HEK293 (cell line): ENCODE results near the gene NAT14.

ENCODE experiments used
- EGR2 ChIP-seq: fragments of 450-650 bp; formaldehyde crosslinking; IDR thresholded peaks from 2 replicates; pipeline ENCODE4 v1.5.1; 2016; ENCODE audit warnings: low read depth, missing biosample characterization, missing genetic modification characterization
- GFI1B ChIP-seq: fragments of 450-650 bp; formaldehyde crosslinking; IDR thresholded peaks from 2 replicates; pipeline ENCODE4 v1.5.1; 2016; ENCODE audit warnings: missing biosample characterization, missing genetic modification characterization
- HOXD13 ChIP-seq: sonication (generic); formaldehyde crosslinking; IDR thresholded peaks from 2 replicates; pipeline ENCODE4 v1.8.0; 2022; ENCODE audit warnings: missing genetic modification reagents, borderline replicate concordance
- KLF10 ChIP-seq: fragments of 450-650 bp; IDR thresholded peaks from 2 replicates; pipeline ENCODE4 v1.5.1; 2018; ENCODE audit warnings: missing biosample characterization, mild to moderate bottlenecking, missing genetic modification characterization
- MEIS1 ChIP-seq: sonication (generic); formaldehyde crosslinking; IDR thresholded peaks from 2 replicates; pipeline ENCODE4 v1.8.1; 2022; ENCODE audit warnings: missing genetic modification reagents, mild to moderate bottlenecking, borderline replicate concordance
- RBAK ChIP-seq: fragments of 450-650 bp; formaldehyde crosslinking; IDR thresholded peaks from 2 replicates; pipeline ENCODE4 v1.5.1; 2016; ENCODE audit warnings: missing biosample characterization, missing genetic modification characterization
- SETDB1 ChIP-seq: IDR thresholded peaks from one replicate; pipeline ENCODE4 v1.6.1; 2017; ENCODE audit warnings: mild to moderate bottlenecking, low read length, moderate library complexity, mixed read lengths; ENCODE audit not compliant: insufficient read length
- SP7 ChIP-seq: fragments of 450-650 bp; formaldehyde crosslinking; IDR thresholded peaks from 2 replicates; pipeline ENCODE4 v1.5.1; 2016; ENCODE audit warnings: missing biosample characterization, missing genetic modification characterization
- TRIM28 ChIP-seq: IDR thresholded peaks from 2 replicates; pipeline ENCODE4 v1.6.1; 2011; ENCODE audit warnings: low read length, control low read depth, borderline replicate concordance
- YY2 ChIP-seq: fragments of 450-650 bp; formaldehyde crosslinking; IDR thresholded peaks from 2 replicates; pipeline ENCODE4 v1.5.1; 2016; ENCODE audit warnings: missing biosample characterization, missing genetic modification characterization
- ZBTB8A ChIP-seq: fragments of 450-650 bp; formaldehyde crosslinking; IDR thresholded peaks from 2 replicates; pipeline ENCODE4 v1.5.1; 2016; ENCODE audit warnings: missing biosample characterization, missing genetic modification characterization
- ZFP69B ChIP-seq: fragments of 450-650 bp; formaldehyde crosslinking; IDR thresholded peaks from 2 replicates; pipeline ENCODE4 v1.5.1; 2016; ENCODE audit warnings: missing biosample characterization, missing genetic modification characterization
- ZNF10 ChIP-seq: fragments of 450-650 bp; formaldehyde crosslinking; IDR thresholded peaks from 2 replicates; pipeline ENCODE4 v1.5.1; 2017; ENCODE audit warnings: missing biosample characterization, missing genetic modification characterization
- ZNF114 ChIP-seq: fragments of 450-650 bp; formaldehyde crosslinking; IDR thresholded peaks from 2 replicates; pipeline ENCODE4 v1.5.0; 2017; ENCODE audit warnings: missing biosample characterization, missing genetic modification characterization
- ZNF133 ChIP-seq: fragments of 450-650 bp; formaldehyde crosslinking; IDR thresholded peaks from 2 replicates; pipeline ENCODE4 v1.5.1; 2016; ENCODE audit warnings: missing biosample characterization, missing genetic modification characterization
- ZNF155 ChIP-seq: fragments of 450-650 bp; formaldehyde crosslinking; IDR thresholded peaks from 2 replicates; pipeline ENCODE4 v1.5.1; 2016; ENCODE audit warnings: missing biosample characterization, missing genetic modification characterization
- ZNF23 ChIP-seq: fragments of 450-650 bp; formaldehyde crosslinking; IDR thresholded peaks from 2 replicates; pipeline ENCODE4 v1.5.1; 2016; ENCODE audit warnings: missing biosample characterization, missing genetic modification characterization, borderline replicate concordance
- ZNF473 ChIP-seq: fragments of 450-650 bp; formaldehyde crosslinking; IDR thresholded peaks from 2 replicates; pipeline ENCODE4 v1.5.1; 2017; ENCODE audit warnings: missing biosample characterization, missing genetic modification characterization
- ZNF501 ChIP-seq: fragments of 450-650 bp; formaldehyde crosslinking; IDR thresholded peaks from 2 replicates; pipeline ENCODE4 v1.5.1; 2016; ENCODE audit warnings: missing biosample characterization, missing genetic modification characterization
- ZNF521 ChIP-seq: fragments of 450-650 bp; formaldehyde crosslinking; IDR thresholded peaks from 2 replicates; pipeline ENCODE4 v1.5.1; 2017; ENCODE audit warnings: missing biosample characterization, mild to moderate bottlenecking, missing genetic modification characterization
- ZNF548 ChIP-seq: fragments of 450-650 bp; formaldehyde crosslinking; IDR thresholded peaks from 2 replicates; pipeline ENCODE4 v1.5.1; 2016; ENCODE audit warnings: missing biosample characterization, missing genetic modification characterization
- ZNF549 ChIP-seq: fragments of 450-650 bp; IDR thresholded peaks from 2 replicates; pipeline ENCODE4 v1.5.1; 2018; ENCODE audit warnings: missing biosample characterization, missing genetic modification characterization, mild to moderate bottlenecking, inconsistent platforms, moderate library complexity
- ZNF555 ChIP-seq: fragments of 450-650 bp; formaldehyde crosslinking; conservative IDR thresholded peaks from 2 replicates; pipeline ENCODE4 v1.5.1; 2017; ENCODE audit warnings: missing biosample characterization, mild to moderate bottlenecking, missing genetic modification characterization, inconsistent platforms
- ZNF670 ChIP-seq: fragments of 450-650 bp; formaldehyde crosslinking; IDR thresholded peaks from 2 replicates; pipeline ENCODE4 v1.5.1; 2016; ENCODE audit warnings: missing biosample characterization, missing genetic modification characterization, low read depth
- ZNF677 ChIP-seq: fragments of 450-650 bp; IDR thresholded peaks from 2 replicates; pipeline ENCODE4 v1.5.0; 2018; ENCODE audit warnings: missing biosample characterization, mild to moderate bottlenecking, missing genetic modification characterization, moderate library complexity
- ZNF837 ChIP-seq: fragments of 450-650 bp; formaldehyde crosslinking; IDR thresholded peaks from 2 replicates; pipeline ENCODE4 v1.5.1; 2016; ENCODE audit warnings: missing biosample characterization, missing genetic modification characterization
- TF ChIP-seq, protein P1 (sequence below): fragments of 450-650 bp; formaldehyde crosslinking; IDR thresholded peaks from 2 replicates; pipeline ENCODE4 v1.5.1; 2017; ENCODE audit warnings: missing biosample characterization, missing genetic modification characterization
- TF ChIP-seq, protein P2 (sequence below): fragments of 450-650 bp; formaldehyde crosslinking; IDR thresholded peaks from 2 replicates; pipeline ENCODE4 v1.5.1; 2016; ENCODE audit warnings: missing biosample characterization, missing genetic modification characterization
- TF ChIP-seq, protein P3 (sequence below): IDR thresholded peaks from 2 replicates; pipeline ENCODE4 v1.6.1; 2011; ENCODE audit warnings: mild to moderate bottlenecking, low read depth, low read length, borderline replicate concordance
- TF ChIP-seq, protein P4 (sequence below): fragments of 450-650 bp; formaldehyde crosslinking; IDR thresholded peaks from 2 replicates; pipeline ENCODE4 v1.5.1; 2016; ENCODE audit warnings: missing biosample characterization, missing genetic modification characterization

Gene NAT14

GRCh38 chr19:55476100-55476775 is 8.8 kb upstream of the NAT14 start, which contains the start of gene ZNF628 (continued):
- TF ChIP-seq ZNF677 (tag by site-specific recombination) (no peak), HOXD13 (CRISPR knock-in tag) (peak; percentile 45; the same call in 1 of the 2 replicates), ZNF548 (tag by site-specific recombination) (no peak), KLF10 (peak; percentile 63; the same call in 1 of the 2 replicates), SETDB1 (no peak), GFI1B (no peak), ZNF23 (no peak), ZNF549 (no peak), ZNF837 (tag by site-specific recombination) (no peak), ZFP69B (tag by site-specific recombination) (peak; percentile 90), TRIM28 (no peak), ZNF555 (tag by site-specific recombination) (no peak), RBAK (no peak), ZNF501 (peak; percentile 79; the same call in 1 of the 2 replicates), EGR2 (peak; percentile 9; the same call in 1 of the 2 replicates), ZNF10 (tag by site-specific recombination) (no peak), YY2 (tag by site-specific recombination) (peak; percentile 75), ZNF133 (tag by site-specific recombination) (no peak), ZNF670 (tag by site-specific recombination) (no peak), MEIS1 (CRISPR knock-in tag) (no peak), ZNF155 (tag by site-specific recombination) (no peak), ZBTB8A (tag by site-specific recombination) (peak; percentile 79), ZNF114 (tag by site-specific recombination) (no peak), ZNF521 (tag by site-specific recombination) (no peak), ZNF473 (tag by site-specific recombination) (no peak), SP7 (peak; percentile 73)
- TF ChIP-seq, protein P1, sequence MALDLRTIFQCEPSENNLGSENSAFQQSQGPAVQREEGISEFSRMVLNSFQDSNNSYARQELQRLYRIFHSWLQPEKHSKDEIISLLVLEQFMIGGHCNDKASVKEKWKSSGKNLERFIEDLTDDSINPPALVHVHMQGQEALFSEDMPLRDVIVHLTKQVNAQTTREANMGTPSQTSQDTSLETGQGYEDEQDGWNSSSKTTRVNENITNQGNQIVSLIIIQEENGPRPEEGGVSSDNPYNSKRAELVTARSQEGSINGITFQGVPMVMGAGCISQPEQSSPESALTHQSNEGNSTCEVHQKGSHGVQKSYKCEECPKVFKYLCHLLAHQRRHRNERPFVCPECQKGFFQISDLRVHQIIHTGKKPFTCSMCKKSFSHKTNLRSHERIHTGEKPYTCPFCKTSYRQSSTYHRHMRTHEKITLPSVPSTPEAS (tag by site-specific recombination), result peak; percentile 81
- TF ChIP-seq, protein P2, sequence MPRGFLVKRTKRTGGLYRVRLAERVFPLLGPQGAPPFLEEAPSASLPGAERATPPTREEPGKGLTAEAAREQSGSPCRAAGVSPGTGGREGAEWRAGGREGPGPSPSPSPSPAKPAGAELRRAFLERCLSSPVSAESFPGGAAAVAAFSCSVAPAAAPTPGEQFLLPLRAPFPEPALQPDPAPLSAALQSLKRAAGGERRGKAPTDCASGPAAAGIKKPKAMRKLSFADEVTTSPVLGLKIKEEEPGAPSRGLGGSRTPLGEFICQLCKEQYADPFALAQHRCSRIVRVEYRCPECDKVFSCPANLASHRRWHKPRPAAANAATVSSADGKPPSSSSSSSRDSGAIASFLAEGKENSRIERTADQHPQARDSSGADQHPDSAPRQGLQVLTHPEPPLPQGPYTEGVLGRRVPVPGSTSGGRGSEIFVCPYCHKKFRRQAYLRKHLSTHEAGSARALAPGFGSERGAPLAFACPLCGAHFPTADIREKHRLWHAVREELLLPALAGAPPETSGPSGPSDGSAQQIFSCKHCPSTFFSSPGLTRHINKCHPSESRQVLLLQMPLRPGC, result 0 out of 2 replicates have a peak, but pooled peaks have one; percentile 25
- TF ChIP-seq, protein P3, sequence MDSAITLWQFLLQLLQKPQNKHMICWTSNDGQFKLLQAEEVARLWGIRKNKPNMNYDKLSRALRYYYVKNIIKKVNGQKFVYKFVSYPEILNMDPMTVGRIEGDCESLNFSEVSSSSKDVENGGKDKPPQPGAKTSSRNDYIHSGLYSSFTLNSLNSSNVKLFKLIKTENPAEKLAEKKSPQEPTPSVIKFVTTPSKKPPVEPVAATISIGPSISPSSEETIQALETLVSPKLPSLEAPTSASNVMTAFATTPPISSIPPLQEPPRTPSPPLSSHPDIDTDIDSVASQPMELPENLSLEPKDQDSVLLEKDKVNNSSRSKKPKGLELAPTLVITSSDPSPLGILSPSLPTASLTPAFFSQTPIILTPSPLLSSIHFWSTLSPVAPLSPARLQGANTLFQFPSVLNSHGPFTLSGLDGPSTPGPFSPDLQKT, result no peak
- TF ChIP-seq, protein P4, sequence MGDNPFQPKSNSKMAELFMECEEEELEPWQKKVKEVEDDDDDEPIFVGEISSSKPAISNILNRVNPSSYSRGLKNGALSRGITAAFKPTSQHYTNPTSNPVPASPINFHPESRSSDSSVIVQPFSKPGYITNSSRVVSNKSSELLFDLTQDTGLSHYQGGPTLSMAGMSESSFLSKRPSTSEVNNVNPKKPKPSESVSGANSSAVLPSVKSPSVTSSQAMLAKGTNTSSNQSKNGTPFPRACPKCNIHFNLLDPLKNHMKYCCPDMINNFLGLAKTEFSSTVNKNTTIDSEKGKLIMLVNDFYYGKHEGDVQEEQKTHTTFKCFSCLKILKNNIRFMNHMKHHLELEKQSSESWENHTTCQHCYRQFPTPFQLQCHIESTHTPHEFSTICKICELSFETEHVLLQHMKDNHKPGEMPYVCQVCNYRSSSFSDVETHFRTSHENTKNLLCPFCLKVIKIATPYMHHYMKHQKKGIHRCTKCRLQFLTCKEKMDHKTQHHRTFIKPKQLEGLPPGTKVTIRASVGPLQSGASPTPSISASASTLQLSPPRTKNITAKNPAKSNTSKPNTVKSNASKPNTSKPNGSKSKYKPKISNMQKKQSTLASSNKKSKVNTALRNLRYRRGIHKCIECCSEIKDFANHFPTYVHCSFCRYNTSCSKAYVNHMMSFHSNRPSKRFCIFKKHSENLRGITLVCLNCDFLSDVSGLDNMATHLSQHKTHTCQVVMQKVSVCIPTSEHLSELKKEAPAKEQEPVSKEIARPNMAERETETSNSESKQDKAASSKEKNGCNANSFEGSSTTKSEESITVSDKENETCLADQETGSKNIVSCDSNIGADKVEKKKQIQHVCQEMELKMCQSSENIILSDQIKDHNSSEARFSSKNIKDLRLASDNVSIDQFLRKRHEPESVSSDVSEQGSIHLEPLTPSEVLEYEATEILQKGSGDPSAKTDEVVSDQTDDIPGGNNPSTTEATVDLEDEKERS (tag by site-specific recombination), result no peak
